BLaER1 treated with 17β-estradiol and CSF1 and Interleukin-3, amounts not matched to agents 10 nM and 100 nM (cell line): ENCODE data around the gene MTHFD1.

Experiments used
- H3K27ac ChIP-seq, 11 experiments: shearing (Covaris generic); formaldehyde crosslinking; 2 replicates each; pipeline ENCODE4 v1.8.1; 2022
- H3K27me3 ChIP-seq, 11 experiments: shearing (Covaris generic); formaldehyde crosslinking; 2 replicates each; pipeline ENCODE4 v1.8.1; 2022
- H3K36me3 ChIP-seq, 11 experiments: shearing (Covaris generic); formaldehyde crosslinking; 2 replicates each; pipeline ENCODE4 v1.8.1; 2022
- H3K4me1 ChIP-seq, 10 experiments: shearing (Covaris generic); formaldehyde crosslinking; 2 replicates each; pipeline ENCODE4 v1.8.1; 2022
- H3K4me2 ChIP-seq, 11 experiments: shearing (Covaris generic); formaldehyde crosslinking; 2 replicates each; pipeline ENCODE4 v1.8.1; 2022
- H3K4me3 ChIP-seq, 10 experiments: shearing (Covaris generic); formaldehyde crosslinking; 2 replicates each; pipeline ENCODE4 v1.8.1; 2022
- H3K9ac ChIP-seq, 11 experiments: shearing (Covaris generic); formaldehyde crosslinking; 2 replicates each; pipeline ENCODE4 v1.8.1; 2022
- H3K9me3 ChIP-seq, 11 experiments: shearing (Covaris generic); formaldehyde crosslinking; replicated peaks in 1 of 11; 2 replicates each; pipeline ENCODE4 v1.8.1; 2022
- H4K20me1 ChIP-seq, 11 experiments: shearing (Covaris generic); formaldehyde crosslinking; 2 replicates each; pipeline ENCODE4 v1.8.1; 2022
- Cebpa-rat ChIP-seq, 11 experiments: shearing (Covaris generic); IDR thresholded peaks; 2 replicates each; pipeline ENCODE4 v1.8.1; 2022

MTHFD1 gene

DNA sequence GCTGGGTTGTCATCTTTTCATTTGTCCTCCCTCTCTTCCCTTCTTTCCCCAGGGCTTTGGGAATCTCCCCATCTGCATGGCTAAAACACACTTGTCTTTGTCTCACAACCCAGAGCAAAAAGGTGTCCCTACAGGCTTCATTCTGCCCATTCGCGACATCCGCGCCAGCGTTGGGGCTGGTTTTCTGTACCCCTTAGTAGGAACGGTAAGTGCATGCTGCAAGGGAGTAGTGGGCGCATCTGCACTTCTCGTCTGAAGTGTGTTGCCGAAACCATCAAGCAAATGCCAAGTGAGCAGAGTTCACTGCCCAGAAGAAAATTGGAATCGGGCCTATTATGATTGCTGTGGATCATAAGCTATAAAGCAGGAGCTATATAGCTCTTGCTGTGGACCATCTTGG is 66.5 kb downstream of the MTHFD1 start:
- no peaks in the 10 kb centered on the region for H3K27me3 ChIP-seq
- TF ChIP-seq Cebpa-rat (IDR thresholded peaks at IDR 0.05) = no peak
- no peak overlapping the region for H3K27ac ChIP-seq
- no peak overlapping the region for H3K9ac ChIP-seq
- peaks cover 0 to 10% (median 7%) of the 10 kb centered on the region in 10 experiments; a peak in 7 of 20 replicates for H3K4me1 ChIP-seq
- H4K20me1 ChIP-seq = no peaks in the 10 kb centered on the region
- H3K4me2 ChIP-seq = no peak overlapping the region
- peaks cover 62 to 100% (median 94%) of the 10 kb centered on the region in 11 experiments for H3K36me3 ChIP-seq
- no peak overlapping the region for H3K4me3 ChIP-seq
- no peaks in the 10 kb centered on the region for H3K9me3 ChIP-seq

DNA sequence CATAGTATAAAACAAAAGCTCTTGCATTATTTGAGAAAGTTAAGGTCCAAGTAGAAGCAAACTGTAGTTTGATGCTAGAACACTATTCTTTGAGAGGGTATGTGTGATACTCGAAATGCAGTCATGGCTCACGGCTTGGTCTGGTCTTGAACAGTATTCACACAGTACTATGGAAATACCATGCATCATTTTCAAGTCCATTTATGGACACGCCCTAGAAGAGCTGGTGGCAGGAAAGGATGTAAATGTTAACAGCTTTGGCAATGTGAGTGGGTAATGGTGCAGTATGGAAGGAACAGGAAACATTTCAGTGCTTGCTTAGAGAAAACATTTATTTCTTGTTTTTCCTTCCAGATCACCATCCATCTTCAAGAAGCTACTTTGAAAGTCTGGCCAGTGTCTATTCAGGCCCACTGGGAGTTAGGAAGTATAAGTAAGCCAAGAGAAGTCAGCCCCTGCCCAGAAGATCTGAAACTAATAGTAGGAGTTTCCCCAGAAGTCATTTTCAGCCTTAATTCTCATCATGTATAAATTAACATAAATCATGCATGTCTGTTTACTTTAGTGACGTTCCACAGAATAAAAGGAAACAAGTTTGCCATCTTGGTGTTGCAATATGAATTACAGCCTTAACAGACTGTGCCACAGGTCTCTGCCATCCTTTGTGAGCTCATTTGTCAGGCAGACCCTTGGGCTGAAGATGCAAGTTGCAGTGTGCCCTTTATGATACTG is 71.4 kb downstream of the MTHFD1 start:
- no peak for TF ChIP-seq Cebpa-rat (IDR thresholded peaks at IDR 0.05)
- Histone ChIP-seq H3K4me1 (peaks cover 2 to 12% (median 10%) of the 10 kb centered on the region in 10 experiments; a peak in 15 of 20 replicates), H3K27me3 (peaks cover 0 to 7% (median 3%) of the 10 kb centered on the region in 11 experiments; a peak in 10 of 22 replicates), H3K36me3 (peaks cover 21 to 80% (median 68%) of the 10 kb centered on the region in 11 experiments), H3K27ac (no peak overlapping the region), H3K9ac (no peak overlapping the region), H4K20me1 (peaks cover 0 to 16% (median 5%) of the 10 kb centered on the region in 11 experiments; a peak in 8 of 22 replicates), H3K9me3 (no peaks in the 10 kb centered on the region), H3K4me3 (no peak overlapping the region), H3K4me2 (no peak overlapping the region)

DNA sequence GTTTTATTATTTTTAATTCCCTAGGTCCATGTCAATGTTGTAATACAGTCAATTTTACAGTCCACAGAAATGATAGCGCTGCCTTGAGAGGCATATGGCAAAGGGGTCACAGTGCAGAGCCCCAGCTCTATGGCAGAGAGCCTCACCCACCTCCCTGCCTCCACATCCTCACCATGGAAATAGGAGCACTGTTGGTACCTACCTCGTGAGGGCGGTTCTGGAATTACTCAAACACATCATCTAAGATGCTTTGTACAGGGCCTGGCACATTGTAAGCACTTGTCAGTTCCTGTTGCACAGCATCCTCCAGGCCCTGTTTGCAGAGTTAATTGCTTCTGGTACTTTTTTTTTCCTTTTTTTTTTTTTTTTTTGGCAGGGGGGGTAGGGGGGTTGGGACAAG is 73.1 kb downstream of the MTHFD1 start:
- Histone ChIP-seq H3K4me1 (peaks cover 13 to 24% (median 21%) of the 10 kb centered on the region in 10 experiments; a peak in 19 of 20 replicates), H3K27me3 (peaks cover 8 to 23% (median 19%) of the 10 kb centered on the region in 11 experiments; a peak in 21 of 22 replicates), H3K27ac (no peak overlapping the region), H4K20me1 (peaks cover 5 to 31% (median 14%) of the 10 kb centered on the region in 11 experiments; a peak in 10 of 22 replicates), H3K4me3 (no peak overlapping the region), H3K36me3 (peaks cover 5 to 64% (median 52%) of the 10 kb centered on the region in 11 experiments), H3K9ac (no peak overlapping the region), H3K4me2 (no peak overlapping the region), H3K9me3 (no peaks in the 10 kb centered on the region)
- no peak for TF ChIP-seq Cebpa-rat (IDR thresholded peaks at IDR 0.05)

DNA sequence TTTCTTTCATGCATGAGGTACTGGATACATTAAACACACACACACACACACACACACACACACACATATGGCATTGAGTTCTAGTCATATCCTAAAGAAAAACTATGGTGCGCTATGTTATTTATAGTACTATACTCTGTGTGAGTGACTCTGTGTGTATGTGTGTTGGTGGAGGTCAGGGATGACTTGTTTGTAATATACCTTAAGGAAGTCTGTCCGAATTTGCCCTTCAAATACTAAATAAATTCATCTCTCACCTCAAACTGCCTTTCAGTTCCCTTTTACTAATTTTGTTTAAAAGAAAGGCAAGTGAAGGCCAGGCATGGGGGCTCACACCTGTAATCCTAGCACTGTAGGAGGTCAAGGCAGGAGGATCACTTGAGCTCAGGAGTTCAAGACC is 75.0 kb downstream of the MTHFD1 start:
- peaks cover 0 to 45% (median 36%) of the 10 kb centered on the region in 11 experiments; a peak in 18 of 22 replicates for H3K36me3 ChIP-seq
- no peak overlapping the region for H3K4me2 ChIP-seq
- no peaks in the 10 kb centered on the region for H3K9me3 ChIP-seq
- peaks cover 10 to 20% (median 15%) of the 10 kb centered on the region in 10 experiments; a peak in 19 of 20 replicates for H3K4me1 ChIP-seq
- no peak overlapping the region for H3K9ac ChIP-seq
- H4K20me1 ChIP-seq = peaks cover 5 to 32% (median 17%) of the 10 kb centered on the region in 11 experiments; a peak in 11 of 22 replicates
- H3K4me3 ChIP-seq = no peak overlapping the region
- peaks cover 8 to 29% (median 21%) of the 10 kb centered on the region in 11 experiments; a peak in 21 of 22 replicates for H3K27me3 ChIP-seq
- TF ChIP-seq Cebpa-rat (IDR thresholded peaks at IDR 0.05) = no peak
- H3K27ac ChIP-seq = no peak overlapping the region

DNA sequence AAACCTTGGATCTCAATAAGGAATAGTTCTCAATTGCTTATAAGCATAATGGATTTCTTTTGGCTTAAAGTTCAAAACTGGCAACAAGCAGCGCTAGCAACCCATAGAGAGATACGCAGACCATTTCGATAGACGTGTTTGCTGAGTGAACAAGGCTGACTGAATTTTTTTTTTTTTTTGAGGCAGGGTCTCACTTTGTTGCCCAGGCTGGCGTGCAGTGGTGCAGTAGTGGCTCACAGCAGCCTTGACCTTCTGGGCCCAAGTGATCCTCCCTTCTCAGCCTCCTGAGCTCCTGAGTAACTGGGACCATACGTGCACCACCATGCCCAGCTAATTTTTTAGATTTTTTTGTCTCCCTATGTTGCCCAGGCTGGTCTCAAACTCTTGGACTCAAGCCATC is 75.7 kb downstream of the MTHFD1 start:
- Histone ChIP-seq H3K36me3 (peaks cover 0 to 38% (median 29%) of the 10 kb centered on the region in 11 experiments; a peak in 17 of 22 replicates), H3K4me3 (no peak overlapping the region), H3K4me2 (no peak overlapping the region), H3K27ac (no peak overlapping the region), H3K9ac (no peak overlapping the region), H3K9me3 (no peaks in the 10 kb centered on the region), H3K4me1 (peaks cover 10 to 18% (median 15%) of the 10 kb centered on the region in 10 experiments; a peak in 19 of 20 replicates), H4K20me1 (peaks cover 5 to 39% (median 20%) of the 10 kb centered on the region in 11 experiments; a peak in 11 of 22 replicates), H3K27me3 (peaks cover 8 to 29% (median 21%) of the 10 kb centered on the region in 11 experiments; a peak in 21 of 22 replicates)
- TF ChIP-seq Cebpa-rat (IDR thresholded peaks at IDR 0.05) = no peak

DNA sequence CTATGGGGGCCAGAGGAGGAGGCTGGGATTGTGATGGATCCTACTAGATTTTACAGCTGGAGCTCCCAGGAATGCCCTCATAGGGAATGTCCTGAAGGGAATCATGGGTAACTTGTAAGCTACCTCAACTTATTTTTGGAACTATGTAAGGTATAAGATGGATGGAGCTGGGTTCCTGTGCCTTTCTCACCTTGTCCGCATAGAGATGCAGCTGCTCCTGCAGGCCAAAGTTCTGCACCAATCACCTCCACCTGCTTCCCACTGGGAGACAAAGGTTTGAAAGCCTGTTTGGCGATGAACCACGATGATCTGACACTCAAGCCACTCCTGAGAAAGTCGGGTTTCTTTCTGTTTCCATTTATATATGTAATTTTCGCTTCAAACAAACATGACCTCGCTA is 76.5 kb downstream of the MTHFD1 start:
- Histone ChIP-seq H3K36me3 (peaks cover 0 to 30% (median 22%) of the 10 kb centered on the region in 11 experiments; a peak in 17 of 22 replicates), H3K9me3 (no peaks in the 10 kb centered on the region), H3K27ac (no peak overlapping the region), H3K9ac (peak overlapping the region; percentile 39 to 73 (median 68); a peak in 20 of 22 replicates), H3K4me3 (peak overlapping the region; percentile 55 to 77 (median 62)), H3K4me2 (peak overlapping the region; percentile 89 to 97 (median 93)), H3K4me1 (peaks cover 8 to 17% (median 15%) of the 10 kb centered on the region in 10 experiments; a peak in 19 of 20 replicates), H4K20me1 (peaks cover 5 to 40% (median 20%) of the 10 kb centered on the region in 11 experiments; a peak in 11 of 22 replicates), H3K27me3 (peaks cover 8 to 29% (median 21%) of the 10 kb centered on the region in 11 experiments; a peak in 21 of 22 replicates)
- no peak for TF ChIP-seq Cebpa-rat (IDR thresholded peaks at IDR 0.05)

DNA sequence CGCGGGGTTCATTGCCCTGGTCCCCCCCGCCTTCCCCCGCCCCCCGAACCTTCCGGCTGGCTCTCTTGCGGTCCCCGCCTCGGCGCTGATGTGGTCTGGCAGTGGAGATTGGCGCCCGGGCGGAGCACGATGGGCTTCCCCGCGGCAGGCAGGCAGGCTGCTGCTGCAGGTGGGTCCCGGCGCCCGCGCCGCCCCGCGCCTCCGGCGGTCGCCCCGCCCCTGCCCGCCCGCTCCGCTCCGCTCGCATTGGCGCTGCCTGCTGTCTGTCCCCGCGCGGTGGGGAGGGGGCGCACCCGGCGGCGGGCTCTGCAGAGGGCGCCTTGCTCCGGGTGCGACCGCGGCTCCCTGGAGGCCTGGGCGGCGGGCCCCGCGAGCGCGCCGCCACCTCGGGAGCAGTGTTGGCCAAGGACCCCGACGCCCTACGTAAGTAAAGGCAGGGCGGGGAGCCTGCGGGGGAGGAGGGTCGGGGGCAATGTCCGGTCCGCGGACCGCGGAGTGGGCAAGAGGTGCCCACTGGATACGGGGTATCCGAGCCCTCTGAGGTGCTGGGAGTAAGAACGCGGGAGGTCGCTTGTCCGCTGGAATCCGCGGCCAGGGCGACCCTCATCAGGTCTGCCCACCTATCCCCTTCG is 77.2 kb downstream of the MTHFD1 start, which contains the start of gene AKAP5:
TSS of gene AKAP5 (plus strand) at position 309 of the 632 bp plus-strand sequence. CDS start 2,896 bp downstream, outside the sequence.
- TF ChIP-seq Cebpa-rat (IDR thresholded peaks at IDR 0.05) = no peak
- Histone ChIP-seq H4K20me1 (peaks cover 5 to 40% (median 20%) of the 10 kb centered on the region in 11 experiments; a peak in 11 of 22 replicates), H3K27ac (no peak within 1 kb of the TSS; a peak in 1 of 22 replicates), H3K9me3 (no peaks in the 10 kb centered on the region), H3K4me1 (peaks cover 8 to 17% (median 15%) of the 10 kb centered on the region in 10 experiments; a peak in 19 of 20 replicates), H3K36me3 (peaks cover 0 to 23% (median 20%) of the 10 kb centered on the region in 11 experiments; a peak in 16 of 22 replicates), H3K27me3 (peaks cover 8 to 29% (median 21%) of the 10 kb centered on the region in 11 experiments; a peak in 21 of 22 replicates), H3K9ac (peak within 1 kb of the TSS; percentile 39 to 73 (median 68)), H3K4me2 (peak within 1 kb of the TSS; percentile 89 to 97 (median 93)), H3K4me3 (peak within 1 kb of the TSS; percentile 55 to 77 (median 62))

DNA sequence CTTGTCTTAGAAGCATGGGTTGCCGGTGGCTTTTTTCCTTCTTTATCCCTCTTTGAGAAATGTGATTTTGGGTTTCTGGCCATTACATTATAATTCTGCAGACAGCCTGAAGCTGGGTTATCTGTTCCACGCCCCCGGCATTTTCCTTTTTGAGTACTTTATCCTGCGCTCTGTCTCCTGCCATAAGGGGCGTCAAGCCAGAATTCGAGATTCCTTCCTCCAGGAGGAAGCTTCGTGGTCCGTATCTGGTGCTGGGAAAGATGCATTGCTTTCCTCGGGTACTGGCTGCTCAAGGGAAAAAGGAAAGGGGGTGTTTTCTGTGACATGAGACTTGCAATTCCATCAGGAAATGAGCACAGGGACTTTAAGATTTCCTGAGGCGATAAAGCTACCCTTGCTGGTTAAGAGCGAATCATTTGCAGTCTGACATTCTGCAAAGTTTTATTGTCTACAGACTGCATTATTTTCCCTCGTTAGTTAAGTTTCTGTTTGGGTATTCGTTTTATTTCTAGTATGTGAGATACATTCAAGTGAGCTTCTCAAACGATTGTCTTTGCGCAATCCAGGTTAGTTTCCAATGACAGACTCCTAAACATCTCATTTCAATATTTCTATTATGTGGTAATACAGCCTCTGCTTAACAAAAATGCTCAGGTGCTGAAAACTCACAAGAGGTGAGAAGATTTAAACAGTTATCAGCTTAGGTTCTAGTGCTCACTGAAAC is 77.8 kb downstream of the MTHFD1 start:
- peak overlapping the region; percentile 89 to 97 (median 93) for H3K4me2 ChIP-seq
- no peak for TF ChIP-seq Cebpa-rat (IDR thresholded peaks at IDR 0.05)
- H3K9me3 ChIP-seq = no peaks in the 10 kb centered on the region
- H4K20me1 ChIP-seq = peaks cover 5 to 40% (median 20%) of the 10 kb centered on the region in 11 experiments; a peak in 11 of 22 replicates
- H3K36me3 ChIP-seq = peaks cover 0 to 17% (median 15%) of the 10 kb centered on the region in 11 experiments; a peak in 12 of 22 replicates
- peaks cover 8 to 29% (median 21%) of the 10 kb centered on the region in 11 experiments; a peak in 21 of 22 replicates for H3K27me3 ChIP-seq
- peaks cover 8 to 17% (median 15%) of the 10 kb centered on the region in 10 experiments; a peak in 19 of 20 replicates for H3K4me1 ChIP-seq
- no peak overlapping the region for H3K27ac ChIP-seq
- peak overlapping the region; percentile 55 to 77 (median 62) for H3K4me3 ChIP-seq
- peak overlapping the region; percentile 39 to 73 (median 68); a peak in 20 of 22 replicates for H3K9ac ChIP-seq
